Measurements from ENCODE around the gene SLC2A6. TPM values are rescaled to one million over a fixed set of nuclear protein-coding genes. Genes with fewer than 3 reads are reported as not detected.

SLC2A6 gene
- total RNA-seq, 6 donors from 2014 or later = 5.2 to 17.2 (median 7.5) TPM

DNA sequence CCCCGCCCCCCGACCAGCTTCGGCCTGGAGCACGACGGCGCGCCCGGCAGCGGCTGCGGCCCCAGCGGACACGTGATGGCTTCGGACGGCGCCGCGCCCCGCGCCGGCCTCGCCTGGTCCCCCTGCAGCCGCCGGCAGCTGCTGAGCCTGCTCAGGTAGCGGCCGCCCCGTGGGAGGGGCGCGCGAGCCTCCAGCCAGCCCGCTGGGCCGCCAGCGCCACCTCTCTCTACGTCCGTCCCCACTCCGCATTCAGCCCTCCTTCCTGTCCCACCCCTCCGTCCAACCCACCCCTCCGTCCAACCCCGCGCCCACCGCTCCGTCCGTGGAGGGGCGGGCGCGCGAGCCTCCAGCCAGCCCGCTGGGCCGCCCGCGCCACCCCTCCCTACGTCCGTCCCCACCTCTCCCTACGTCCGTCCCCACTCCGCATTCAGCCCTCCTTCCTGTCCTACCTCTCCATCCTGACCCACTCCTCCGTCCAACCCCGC lies 50.2 kb downstream of the SLC2A6 start:
- Histone ChIP-seq H3K27me3 (peaks cover 0 to 9% (median 3%) of the 10 kb centered on the region in 4 donors), H3K9me3 (no peaks in the 10 kb centered on the region), H3K36me3 (no peaks in the 10 kb centered on the region), H3K4me3 (peak overlapping the region in 3 of 4 donors; percentile 36 to 47 (median 42)), H3K27ac (no peak overlapping the region), H3K4me1 (peaks cover 7 to 22% (median 10%) of the 10 kb centered on the region in 4 donors)
- TF ChIP-seq, protein P1, sequence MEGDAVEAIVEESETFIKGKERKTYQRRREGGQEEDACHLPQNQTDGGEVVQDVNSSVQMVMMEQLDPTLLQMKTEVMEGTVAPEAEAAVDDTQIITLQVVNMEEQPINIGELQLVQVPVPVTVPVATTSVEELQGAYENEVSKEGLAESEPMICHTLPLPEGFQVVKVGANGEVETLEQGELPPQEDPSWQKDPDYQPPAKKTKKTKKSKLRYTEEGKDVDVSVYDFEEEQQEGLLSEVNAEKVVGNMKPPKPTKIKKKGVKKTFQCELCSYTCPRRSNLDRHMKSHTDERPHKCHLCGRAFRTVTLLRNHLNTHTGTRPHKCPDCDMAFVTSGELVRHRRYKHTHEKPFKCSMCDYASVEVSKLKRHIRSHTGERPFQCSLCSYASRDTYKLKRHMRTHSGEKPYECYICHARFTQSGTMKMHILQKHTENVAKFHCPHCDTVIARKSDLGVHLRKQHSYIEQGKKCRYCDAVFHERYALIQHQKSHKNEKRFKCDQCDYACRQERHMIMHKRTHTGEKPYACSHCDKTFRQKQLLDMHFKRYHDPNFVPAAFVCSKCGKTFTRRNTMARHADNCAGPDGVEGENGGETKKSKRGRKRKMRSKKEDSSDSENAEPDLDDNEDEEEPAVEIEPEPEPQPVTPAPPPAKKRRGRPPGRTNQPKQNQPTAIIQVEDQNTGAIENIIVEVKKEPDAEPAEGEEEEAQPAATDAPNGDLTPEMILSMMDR (IDR thresholded peaks at IDR 0.05) = no peak
- TF ChIP-seq POLR2A (IDR thresholded peaks at IDR 0.05) = no peak
- TF ChIP-seq EP300 (IDR thresholded peaks at IDR 0.05) = no peak
- TF ChIP-seq POLR2AphosphoS5 (IDR thresholded peaks at IDR 0.05) = no peak
- ATAC-seq (ENCODE audit: low FRiP score in 2 of 2) = peak in 1 of 2 donors; percentile 27
- DNase-seq = peak in 1 of 2 donors; percentile 84
- WGBS, 2 donors = 2 to 3% methylated on average over 17 to 29 of the region's 57 CpGs

GRCh38 chr9:133427658-133428348 lies 51.1 kb downstream of the SLC2A6 start:
- H3K27me3 ChIP-seq = peaks cover 0 to 9% (median 3%) of the 10 kb centered on the region in 4 donors
- no peak for ATAC-seq (ENCODE audit: low FRiP score in 2 of 2)
- H3K27ac ChIP-seq = no peak overlapping the region
- no peaks in the 10 kb centered on the region for H3K9me3 ChIP-seq
- no peak for DNase-seq
- peak overlapping the region in 2 of 4 donors; percentile 36 to 47 for H3K4me3 ChIP-seq
- TF ChIP-seq POLR2A (IDR thresholded peaks at IDR 0.05) = no peak
- TF ChIP-seq, protein P1 (IDR thresholded peaks at IDR 0.05) = no peak
- no peak for TF ChIP-seq POLR2AphosphoS5 (IDR thresholded peaks at IDR 0.05)
- TF ChIP-seq EP300 (IDR thresholded peaks at IDR 0.05) = no peak
- H3K4me1 ChIP-seq = peaks cover 7 to 22% (median 10%) of the 10 kb centered on the region in 4 donors
- no peaks in the 10 kb centered on the region for H3K36me3 ChIP-seq
- WGBS, 2 donors = 65 to 67% methylated on average over 10 of the region's 10 CpGs

DNA sequence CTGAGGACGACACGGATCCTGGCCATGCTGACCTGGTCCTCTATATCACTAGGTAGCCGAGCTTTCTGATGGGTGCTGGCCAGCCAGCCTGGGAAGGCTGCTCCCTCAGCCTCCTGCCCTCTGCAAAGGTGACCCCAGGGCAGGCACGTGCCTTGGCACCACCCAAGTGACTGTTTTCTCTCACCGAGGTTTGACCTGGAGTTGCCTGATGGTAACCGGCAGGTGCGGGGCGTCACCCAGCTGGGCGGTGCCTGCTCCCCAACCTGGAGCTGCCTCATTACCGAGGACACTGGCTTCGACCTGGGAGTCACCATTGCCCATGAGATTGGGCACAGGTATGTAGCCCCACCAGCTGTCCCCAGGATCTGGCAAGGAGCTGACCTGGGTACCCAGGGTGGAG lies 52.9 kb downstream of the SLC2A6 start:
- WGBS, 2 donors = 96 to 100% methylated on average over 2 to 11 of the region's 11 CpGs
- Histone ChIP-seq H3K27ac (no peak overlapping the region), H3K4me3 (no peak overlapping the region), H3K9me3 (no peaks in the 10 kb centered on the region), H3K27me3 (peaks cover 0 to 9% (median 3%) of the 10 kb centered on the region in 4 donors), H3K4me1 (peaks cover 7 to 33% (median 15%) of the 10 kb centered on the region in 4 donors), H3K36me3 (no peaks in the 10 kb centered on the region)
- ATAC-seq (ENCODE audit: low FRiP score in 2 of 2) (no peak), DNase-seq (no peak)
- no peak for TF ChIP-seq POLR2AphosphoS5 (IDR thresholded peaks at IDR 0.05)
- TF ChIP-seq POLR2A (IDR thresholded peaks at IDR 0.05) = no peak
- no peak for TF ChIP-seq EP300 (IDR thresholded peaks at IDR 0.05)
- TF ChIP-seq, protein P1 (IDR thresholded peaks at IDR 0.05) = no peak

DNA sequence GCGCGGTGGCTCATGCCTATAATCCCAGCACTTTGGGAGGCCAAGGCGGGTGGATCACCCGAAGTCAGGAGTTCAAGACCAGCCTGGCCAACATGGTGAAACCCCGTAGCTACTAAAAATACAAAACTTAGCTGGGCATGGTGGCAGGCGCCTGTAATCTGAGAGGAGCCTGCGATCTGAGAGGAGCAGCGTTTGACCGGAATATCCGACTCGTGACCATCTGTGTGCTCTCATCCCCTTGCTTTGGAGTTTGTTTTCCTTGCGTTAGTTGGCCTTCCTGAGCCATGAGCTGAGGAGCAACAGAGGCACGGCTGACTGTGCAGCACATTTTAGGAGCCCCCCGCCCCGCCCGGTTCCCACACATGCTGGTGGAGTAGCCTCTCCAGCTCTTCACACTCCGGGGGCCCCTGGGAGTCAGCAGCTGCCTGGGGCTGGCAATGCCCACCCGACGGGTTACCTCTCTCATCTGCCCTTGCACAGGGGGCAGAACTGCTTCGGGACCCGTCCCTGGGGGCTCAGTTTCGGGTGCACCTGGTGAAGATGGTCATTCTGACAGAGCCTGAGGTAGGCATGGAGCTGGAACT lies 53.8 kb downstream of the SLC2A6 start:
- H3K36me3 ChIP-seq = no peaks in the 10 kb centered on the region
- H3K4me3 ChIP-seq = no peak overlapping the region
- 88 to 91% methylated on average over 8 to 22 of the region's 22 CpGs for WGBS, 2 donors
- no peak overlapping the region for H3K27ac ChIP-seq
- H3K4me1 ChIP-seq = peaks cover 7 to 33% (median 15%) of the 10 kb centered on the region in 4 donors
- peaks cover 0 to 9% (median 3%) of the 10 kb centered on the region in 4 donors for H3K27me3 ChIP-seq
- no peak for TF ChIP-seq EP300 (IDR thresholded peaks at IDR 0.05)
- TF ChIP-seq POLR2AphosphoS5 (IDR thresholded peaks at IDR 0.05) = no peak
- no peak for TF ChIP-seq POLR2A (IDR thresholded peaks at IDR 0.05)
- TF ChIP-seq, protein P1 (IDR thresholded peaks at IDR 0.05) = no peak
- DNase-seq (no peak), ATAC-seq (ENCODE audit: low FRiP score in 2 of 2) (no peak)
- H3K9me3 ChIP-seq = no peaks in the 10 kb centered on the region
